HG03460 (cell line): ENCODE measurements around the gene WDR7.
A peak's percentile ranks its signal among the peaks of the same experiment; 100 is the strongest.

Experiments used
- ATAC-seq: cut with Tn5 transposase; IDR thresholded peaks from one replicate; pipeline ENCODE4 v1.9.1; 2021; ENCODE audit not compliant: unreplicated experiment

The WDR7 gene

GRCh38 chr18:56650944-56651770 lies at the start of gene WDR7:
TSS of gene WDR7 (plus strand) at chr18:56651359. CDS start at chr18:56672516, 21,157 bp downstream.
- ATAC-seq: peak; percentile 96

DNA sequence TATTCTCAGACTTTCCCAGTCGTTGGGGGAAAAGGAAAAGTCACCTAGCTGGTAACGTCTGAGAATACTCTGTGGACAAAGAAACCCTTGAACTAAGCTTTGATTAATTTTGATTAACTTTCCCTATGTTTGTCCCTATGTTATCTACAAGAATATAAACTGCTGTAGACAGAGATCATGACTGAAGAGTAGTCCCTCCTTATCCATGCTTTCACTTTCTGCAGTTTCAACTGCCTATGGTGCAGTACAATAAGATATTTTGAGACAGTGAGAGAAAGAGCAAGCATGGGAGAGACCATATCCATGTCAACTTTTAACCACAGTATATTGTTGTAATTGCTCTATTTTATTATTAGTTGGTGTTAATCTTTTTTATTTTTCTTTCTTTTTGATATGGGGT lies 44.5 kb upstream of the WDR7 start:
- no peak for ATAC-seq

- ATAC-seq: no peak
Measured at GRCh38 chr18:56615738-56616520, 35.2 kb upstream of the WDR7 start.

DNA sequence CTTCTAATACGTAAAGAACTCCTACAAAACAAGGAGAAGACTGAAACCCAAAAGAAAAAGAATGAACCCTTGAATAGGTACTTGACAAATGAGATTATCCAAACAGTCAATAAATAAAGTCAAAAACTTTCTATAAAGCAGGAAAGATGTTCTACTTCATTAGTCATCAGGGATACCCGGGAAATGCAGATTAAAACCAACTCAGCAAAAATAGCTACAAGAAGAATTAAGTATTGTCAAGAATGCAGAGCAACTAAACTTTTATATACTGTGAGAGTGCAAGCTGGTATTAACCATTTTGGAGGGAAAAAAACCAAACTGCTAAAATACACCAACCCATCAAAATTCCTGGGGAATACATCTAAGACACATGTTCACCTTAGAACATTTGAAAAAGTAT lies 23.2 kb upstream of the WDR7 start:
- no peak for ATAC-seq

DNA sequence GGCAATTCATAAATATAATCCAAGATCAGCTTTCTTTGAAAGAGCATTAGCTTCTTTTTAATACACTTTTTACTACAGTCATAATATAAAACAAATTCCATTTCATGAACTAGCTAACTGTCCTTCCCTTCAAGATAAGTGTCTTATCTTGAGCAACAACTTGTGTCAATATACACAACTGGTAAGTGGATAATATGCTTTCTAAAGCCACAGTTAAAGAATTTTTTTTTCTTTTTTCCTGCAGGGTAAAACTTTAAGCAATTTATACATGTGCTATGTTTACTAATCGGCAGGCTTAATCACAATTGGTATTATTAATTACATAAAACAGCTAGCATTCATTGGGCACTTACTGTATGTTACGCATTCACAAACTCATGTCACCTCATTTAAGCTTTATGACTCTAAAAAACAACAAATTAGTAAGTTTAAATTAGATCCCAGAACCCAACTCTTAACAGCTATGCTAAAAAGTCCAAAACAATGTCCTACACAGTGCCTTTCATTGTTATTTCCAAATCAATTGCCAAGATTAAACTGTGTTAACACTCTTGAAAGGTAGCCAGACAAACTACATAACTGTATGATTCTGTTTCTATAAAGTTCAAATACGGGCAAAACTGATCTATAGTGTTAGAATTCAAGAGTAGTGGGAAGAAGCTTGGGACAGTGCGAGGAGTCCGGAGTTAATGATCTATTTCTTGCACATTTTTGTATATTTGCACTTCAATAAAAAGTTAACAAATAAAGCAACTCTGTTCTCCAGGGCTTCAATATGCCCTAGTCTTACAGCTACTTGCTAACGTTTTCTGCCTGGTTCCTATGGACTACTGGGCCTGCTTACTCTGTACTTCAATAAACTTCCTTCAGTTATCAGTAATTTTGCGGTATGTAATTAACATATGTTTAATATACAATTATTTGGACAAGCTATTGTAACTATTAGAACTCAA lies 18.8 kb upstream of the WDR7 start:
- ATAC-seq: no peak

GRCh38 chr18:56635007-56635406 lies 16.2 kb upstream of the WDR7 start:
- no peak for ATAC-seq

GRCh38 chr18:56637176-56637575 lies 14.0 kb upstream of the WDR7 start:
- ATAC-seq: no peak

DNA sequence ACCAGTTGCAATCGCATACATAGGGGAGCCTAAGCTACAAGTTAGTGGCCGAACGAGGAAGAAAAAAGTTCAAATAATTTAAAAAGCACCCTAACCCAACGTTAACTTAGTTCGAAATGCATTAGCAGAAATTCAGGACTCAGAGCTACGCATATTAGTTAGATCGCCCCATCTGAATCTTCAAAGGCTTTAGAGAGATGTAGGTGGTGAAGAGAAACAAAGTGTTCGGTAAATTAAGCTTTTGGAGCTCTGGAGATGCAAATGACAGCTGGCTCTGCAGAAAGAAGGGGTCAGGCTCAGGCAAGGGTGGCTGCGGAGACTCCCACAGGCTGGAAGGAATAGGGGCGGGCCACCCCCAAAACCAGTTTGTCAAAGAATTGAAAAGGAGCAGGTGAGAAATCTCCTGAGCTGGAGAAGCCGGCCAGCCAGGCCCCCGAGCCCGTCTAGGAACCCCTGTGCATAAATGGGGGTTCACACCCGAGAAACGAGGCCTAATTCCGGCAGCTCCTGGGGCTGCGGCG lies 13.4 kb upstream of the WDR7 start:
- ATAC-seq: peak; percentile 13

DNA sequence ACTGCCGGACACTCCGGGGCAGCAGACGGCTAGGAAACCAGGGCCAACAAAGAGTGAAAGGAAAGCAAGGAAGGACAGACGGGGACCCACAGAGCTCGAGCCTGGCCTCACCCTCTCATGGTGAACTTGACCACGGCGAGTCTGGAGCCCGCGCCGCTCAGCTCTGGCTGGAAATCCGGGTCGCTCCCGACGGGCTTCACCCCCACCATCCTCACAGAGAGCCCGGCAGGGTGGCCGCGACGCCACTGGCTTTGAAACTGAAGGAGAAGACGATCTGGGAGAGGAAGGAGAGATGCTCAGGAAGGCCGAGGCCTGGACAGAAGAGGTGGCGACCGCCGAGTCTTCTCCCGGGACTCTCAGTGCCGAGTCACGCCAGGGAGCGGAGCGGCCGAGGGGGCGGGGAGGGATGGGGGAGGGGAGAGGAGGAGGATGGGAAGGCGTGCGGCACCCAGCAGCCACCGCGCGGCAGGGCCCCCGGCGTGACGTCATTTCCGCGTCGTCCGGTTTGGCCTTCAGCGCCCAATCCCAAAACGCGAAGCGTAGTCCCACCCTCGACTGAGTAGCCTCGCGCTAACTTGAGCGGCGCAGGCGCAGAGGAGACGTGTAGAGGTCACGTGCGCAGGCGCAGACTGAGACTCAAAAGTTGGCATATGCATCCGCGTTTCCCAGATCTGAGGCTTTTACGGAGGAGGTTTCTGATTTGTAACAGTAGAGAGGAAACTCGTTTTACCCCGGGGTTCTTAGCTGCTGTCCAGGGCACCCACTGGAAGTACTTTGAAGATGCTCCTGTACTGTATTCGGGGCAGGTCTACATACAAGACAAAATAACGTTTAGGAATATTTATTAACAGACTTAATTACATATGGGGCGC lies 12.7 kb upstream of the WDR7 start, which contains the start of gene TXNL1:
TXNL1 (minus strand) TSS at position 361 of the 872 bp plus-strand sequence; CDS start at position 209, 152 bp downstream.
- peak; percentile 96 for ATAC-seq

DNA sequence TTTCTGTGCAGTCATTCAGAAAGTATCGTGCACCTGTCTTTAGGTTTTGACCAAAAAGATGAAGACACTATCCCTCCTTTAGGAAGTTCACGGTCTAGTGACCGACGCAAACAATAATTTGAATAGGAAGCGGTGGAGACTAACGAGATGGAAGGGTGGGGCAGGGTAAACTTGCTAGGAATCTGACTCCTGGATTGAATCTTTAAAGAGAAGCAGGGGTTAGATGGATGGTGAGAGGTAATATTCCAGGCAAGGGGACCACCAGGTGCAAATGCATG lies 12.1 kb upstream of the WDR7 start:
- ATAC-seq: peak; percentile 21

GRCh38 chr18:56639571-56639970 lies 11.6 kb upstream of the WDR7 start:
- no peak for ATAC-seq

DNA sequence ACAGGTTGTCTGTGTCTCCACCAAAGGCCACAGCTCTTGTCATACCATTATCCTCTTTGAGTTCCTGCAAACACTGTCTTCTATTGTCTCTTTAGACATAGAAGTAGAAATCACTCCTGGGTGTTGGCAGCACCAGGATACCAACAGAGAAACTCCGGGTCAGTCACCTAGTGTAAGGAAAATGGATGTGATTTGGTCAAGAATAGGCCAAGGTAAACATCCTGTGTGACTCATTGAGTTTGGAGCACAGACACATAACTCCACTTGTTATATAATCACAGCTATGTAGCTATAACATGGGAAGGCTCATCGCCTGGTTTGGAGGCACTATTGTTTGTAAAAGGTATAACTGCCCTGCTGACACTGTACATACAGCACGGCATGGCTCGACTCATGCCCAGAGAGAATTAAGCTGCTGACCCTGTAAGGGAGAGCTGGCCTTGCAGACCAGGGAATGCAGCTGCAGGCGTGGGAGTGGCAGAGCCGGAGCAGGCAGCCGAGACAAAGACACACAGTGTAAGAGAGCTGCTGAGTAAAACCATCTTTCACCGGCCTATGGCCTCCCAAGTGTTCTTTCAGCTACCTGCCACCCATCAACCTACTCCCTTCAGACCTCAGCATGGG lies 9.3 kb upstream of the WDR7 start:
- no peak for ATAC-seq

GRCh38 chr18:56643381-56643780 lies 7.8 kb upstream of the WDR7 start:
- ATAC-seq: no peak

GRCh38 chr18:56645415-56646016 lies 5.6 kb upstream of the WDR7 start:
- no peak for ATAC-seq

GRCh38 chr18:56647071-56647470 lies 4.1 kb upstream of the WDR7 start:
- no peak for ATAC-seq

GRCh38 chr18:56647951-56648893 lies 2.9 kb upstream of the WDR7 start:
- no peak for ATAC-seq

GRCh38 chr18:56649996-56650395 lies 1.2 kb upstream of the WDR7 start:
- no peak for ATAC-seq

GRCh38 chr18:56651771-56652092 lies 573 bp downstream of the WDR7 start:
- no peak for ATAC-seq
